Ovary (tissue), 9 donors: ENCODE results near the gene DBX2. TPM values are rescaled to one million over a fixed set of nuclear protein-coding genes. Genes with fewer than 3 reads are reported as not detected.

Experiments
- DNase-seq, 5 donors: peaks; one replicate each; pipeline ENCODE4 v3.0.0-alpha.2; 2019 to 2020
- H3K27ac ChIP-seq, 2 donors: fragments of 200-600 bp; one replicate each; pipeline versions ENCODE4 v1.5.1 to v1.8.0; 2019 to 2022
- H3K27me3 ChIP-seq: fragments of 200-600 bp; one replicate; pipeline ENCODE4 v1.8.0; 2022
- H3K36me3 ChIP-seq: fragments of 200-600 bp; sonication (generic); one replicate; pipeline ENCODE4 v1.5.1; 2019
- H3K4me1 ChIP-seq: one replicate; pipeline ENCODE4 v1.8.1; 2013; ENCODE audit warnings: mild to moderate bottlenecking, moderate library complexity; ENCODE audit not compliant: insufficient read depth
- H3K4me3 ChIP-seq: fragments of 200-600 bp; sonication (generic); one replicate; pipeline ENCODE4 v1.5.1; 2017
- H3K9me3 ChIP-seq, 2 donors: fragments of 200-600 bp in 1 of 2; sonication (generic) in 1 of 2; one replicate each; pipeline versions ENCODE4 v1.5.1 to v1.8.1; 2013 to 2019; ENCODE audit warnings: mild to moderate bottlenecking in 1 of 2, moderate library complexity in 1 of 2
- CTCF ChIP-seq, 3 donors: fragments of 450-650 bp in 2 of 3; fragments of 200-600 bp in 1 of 3; IDR thresholded peaks; one replicate each; pipeline versions ENCODE4 v1.5.1 to v1.8.0; 2016 to 2022; ENCODE audit warnings: antibody characterized with exemption in 3 of 3, mild to moderate bottlenecking in 1 of 3
- EP300 ChIP-seq: sonication (generic); formaldehyde crosslinking; IDR thresholded peaks from one replicate; pipeline ENCODE4 v1.6.1; 2017; ENCODE audit warnings: antibody characterized with exemption
- POLR2A ChIP-seq: fragments of 450-650 bp; IDR thresholded peaks from one replicate; pipeline ENCODE4 v1.6.1; 2017; ENCODE audit warnings: antibody characterized with exemption, mild to moderate bottlenecking, moderate library complexity
- WGBS, 3 donors: extraction: QIAGEN DNeasy Blood & Tissue Kit in 1 of 3; methylation state at CpG; one replicate each; pipeline versions ENCODE4 v1.1.5 to v1.1.7; 2013 to 2017; 5-methylcytosine and 5-hydroxymethylcytosine counted together
- intact Hi-C, 4 donors: fragments of 100-400 bp; cut with DNase I; formaldehyde crosslinking; loops; one replicate each; pipeline versions ENCODE4 v1.11.0 to v1.15.1; 2022 to 2023
- polyA plus RNA-seq, 2 donors: library from polyadenylated mRNA; stranded (reverse); fragments of 200-250 nt in 1 of 2; fragments of 350-450 nt in 1 of 2; fragmentation: Illumina TruSeq in 1 of 2; extraction: RNeasy Lipid Tissue Mini Kit (QIAGEN cat#74804) in 1 of 2; gene quantifications; one replicate each; pipeline ENCODE4 v1.2.3, GENCODE V29; 2013 to 2014
- total RNA-seq, 7 donors: library from RNA; depleted of rRNA in 2 of 7; stranded (reverse); fragments of >200 nt in 2 of 7; fragmentation: NEBNext Ultra II Directional in 3 of 7; extraction: Animal tissue kit (Norgen Biotek cat#: 25700) in 3 of 7; gene quantifications; one replicate each; pipeline versions ENCODE4 v1.1.0 to v1.2.4, GENCODE V29; 2016 to 2023
- donor health status: DM: no; HTN: no; CAD: no; lungs with moderate emphysema.
- donor health status: DM: no; HTN: no; CAD: no.
- donor health status: Bipolar disorder and iron deficiency.
- donor health status: DM: yes; HTN: yes; CAD: no.
- donor health status: DM: no; HTN: no; CAD: no.
- donor health status: DM: yes; HTN: yes; CAD: no.

The DBX2 gene
- total and polyA plus RNA-seq, 9 donors: 0.10 TPM; not detected in 8

DNA sequence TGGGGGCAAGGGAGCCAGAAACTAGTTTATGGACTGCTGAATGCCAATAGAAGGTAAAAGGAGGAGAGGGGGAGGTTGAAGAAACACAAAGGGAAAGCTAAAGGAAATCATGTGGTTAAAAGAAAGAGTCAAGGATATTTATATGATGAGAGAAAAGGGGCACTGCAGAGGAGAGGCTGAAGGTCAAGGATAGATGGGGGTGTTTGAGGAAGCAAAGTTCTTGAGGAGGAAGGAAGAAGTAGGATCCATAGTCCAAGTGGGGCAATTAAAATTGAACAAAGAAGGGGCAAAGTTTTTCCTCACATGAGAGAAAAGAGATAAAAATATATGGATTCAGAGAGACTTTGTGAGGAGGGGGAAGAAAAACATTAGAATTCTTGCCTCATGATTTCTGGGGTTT lies 10.1 kb upstream of the DBX2 start:
- TF ChIP-seq CTCF (IDR thresholded peaks at IDR 0.05): no peak
- no peak for TF ChIP-seq POLR2A
- TF ChIP-seq EP300: no peak
- intact Hi-C loops: no loop called here
- H3K4me1 ChIP-seq: no peaks in the 10 kb centered on the region

DNA sequence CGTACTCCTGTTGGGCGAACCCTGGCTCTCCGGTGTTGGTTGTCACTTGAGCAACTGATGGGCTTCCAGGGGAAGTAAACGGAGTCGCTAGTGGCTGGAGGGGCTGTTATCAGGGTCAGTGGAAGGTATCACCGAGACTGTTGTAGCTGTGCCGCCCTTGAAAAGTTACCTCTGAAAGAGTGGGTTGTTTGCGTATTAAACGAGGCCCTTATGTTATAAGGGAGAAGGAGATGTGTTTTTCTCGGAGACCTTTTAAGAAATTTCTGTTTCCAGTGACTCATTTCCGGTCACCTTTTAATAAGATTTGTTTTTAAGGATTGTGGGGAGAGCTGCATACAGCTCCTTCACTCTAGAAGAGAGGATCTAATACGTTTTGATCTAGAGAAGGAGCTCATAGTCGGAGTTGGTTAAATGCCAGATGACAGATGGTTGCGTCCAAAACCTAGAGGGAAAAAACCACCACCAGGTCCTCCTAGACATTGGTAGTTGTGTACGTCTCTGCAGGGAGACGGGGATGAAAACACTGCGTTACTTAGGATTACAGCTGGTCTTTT lies 750 bp upstream of the DBX2 start:
- H3K9me3 ChIP-seq: no peaks in the 10 kb centered on the region
- peaks cover 9% of the 10 kb centered on the region for H3K4me1 ChIP-seq
- no peak overlapping the region for H3K4me3 ChIP-seq
- intact Hi-C loops: no loop called here
- H3K27me3 ChIP-seq: no peaks in the 10 kb centered on the region
- H3K36me3 ChIP-seq: no peaks in the 10 kb centered on the region
- DNase-seq: no peak
- H3K27ac ChIP-seq: no peak overlapping the region
- 3 to 6% (median 3%) methylated on average over 16 to 17 of the region's 17 CpGs for WGBS, 3 donors
- TF ChIP-seq CTCF (IDR thresholded peaks at IDR 0.05) (no peak), POLR2A (no peak), EP300 (no peak)

More for the DNA sequence above, 10.1 kb upstream of the DBX2 start:
- no peak for DNase-seq
- no peaks in the 10 kb centered on the region for H3K36me3 ChIP-seq
- no peak overlapping the region for H3K4me3 ChIP-seq
- H3K27me3 ChIP-seq: no peaks in the 10 kb centered on the region
- no peak overlapping the region for H3K27ac ChIP-seq
- H3K9me3 ChIP-seq: no peaks in the 10 kb centered on the region

DNA sequence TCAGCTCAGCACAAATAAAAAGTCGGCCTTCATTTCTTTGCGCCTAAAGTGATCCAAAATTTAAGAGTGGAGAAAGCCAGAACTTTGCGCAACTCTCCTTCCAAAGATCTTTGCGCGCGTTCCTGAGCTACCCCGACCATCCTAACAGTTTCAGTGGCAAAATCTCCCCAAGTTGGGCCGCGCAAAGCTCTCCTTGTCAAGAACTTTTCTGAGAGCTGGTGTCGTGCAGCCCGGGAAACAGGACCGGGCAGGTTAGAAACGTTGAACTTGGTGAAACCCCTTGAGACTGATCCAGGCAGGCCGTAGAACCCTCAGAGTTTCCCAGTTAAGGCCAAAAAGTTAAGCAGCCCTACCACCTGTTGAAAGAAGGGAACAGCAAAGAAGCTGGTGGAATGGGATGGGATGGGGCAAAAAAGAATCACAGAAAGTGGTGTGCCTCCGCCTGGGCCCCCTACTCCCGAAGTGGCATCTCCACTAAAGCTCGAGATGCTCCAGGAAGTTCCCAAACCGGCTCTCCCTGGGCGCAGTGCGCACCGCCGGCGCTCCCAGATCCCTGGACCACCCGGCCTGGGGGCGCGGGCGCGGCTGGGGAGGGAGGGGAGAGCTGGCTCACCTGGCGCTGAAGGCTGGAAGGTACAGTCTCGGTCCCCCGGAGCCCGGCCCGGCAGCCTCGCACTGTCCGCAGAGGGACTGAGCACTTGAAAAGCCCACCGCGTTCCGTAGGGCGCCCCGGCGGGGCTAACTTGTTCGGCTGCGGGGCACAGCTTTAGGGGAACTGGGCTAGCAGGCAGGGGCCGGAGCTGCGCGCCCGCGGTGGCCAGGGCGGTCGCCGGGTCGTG lies 768 bp downstream of the DBX2 start:
- Histone ChIP-seq H3K4me3 (no peak overlapping the region), H3K27ac (no peak overlapping the region), H3K4me1 (peaks cover 9% of the 10 kb centered on the region), H3K36me3 (no peaks in the 10 kb centered on the region), H3K9me3 (no peaks in the 10 kb centered on the region), H3K27me3 (no peaks in the 10 kb centered on the region)
- intact Hi-C loops: no loop called here
- 6 to 11% (median 6%) methylated on average over 46 to 52 of the region's 52 CpGs for WGBS, 3 donors
- TF ChIP-seq EP300: no peak
- no peak for TF ChIP-seq CTCF (IDR thresholded peaks at IDR 0.05)
- TF ChIP-seq POLR2A: no peak
- no peak for DNase-seq

DNA sequence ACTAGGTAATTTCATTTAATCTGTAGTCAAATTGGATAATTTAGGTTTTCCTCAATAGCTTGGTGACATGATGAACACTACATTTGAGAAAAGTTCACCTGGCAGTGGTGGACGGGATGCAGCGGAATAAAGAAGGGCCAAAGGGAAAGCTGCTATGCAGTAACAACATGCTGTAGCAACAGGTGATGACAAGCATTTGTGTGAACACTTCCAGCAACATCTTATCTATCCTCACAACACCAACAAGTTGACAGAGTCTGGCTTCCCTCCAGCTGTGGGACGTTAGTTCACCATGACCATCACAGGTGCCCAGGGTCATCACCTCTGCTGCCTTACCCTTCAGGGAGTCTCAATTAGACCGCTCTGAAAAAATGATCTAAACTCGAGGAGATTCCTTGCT lies 8.3 kb downstream of the DBX2 start:
- no peaks in the 10 kb centered on the region for H3K36me3 ChIP-seq
- TF ChIP-seq CTCF (IDR thresholded peaks at IDR 0.05) (no peak), EP300 (no peak), POLR2A (no peak)
- no peak overlapping the region for H3K27ac ChIP-seq
- H3K4me1 ChIP-seq: no peaks in the 10 kb centered on the region
- DNase-seq: no peak
- H3K27me3 ChIP-seq: no peaks in the 10 kb centered on the region
- H3K9me3 ChIP-seq: no peaks in the 10 kb centered on the region
- no peak overlapping the region for H3K4me3 ChIP-seq
- 64 to 72% (median 71%) methylated on average over 5 of the region's 5 CpGs for WGBS, 3 donors
- intact Hi-C loops: no loop called here
